ENCODE results near the gene SNX19.

SNX19 gene

GRCh38 chr11:130871616-130872015 lies 44.7 kb downstream of the SNX19 start:
- DNase-seq (ENCODE audit: low spot score), result no peak
- H3K4me3 ChIP-seq (ENCODE audit: severe bottlenecking), result no peak overlapping the region
- no peak for TF ChIP-seq CTCF (IDR thresholded peaks at IDR 0.05; ENCODE audit: poor library complexity, severe bottlenecking)

GRCh38 chr11:130868721-130869390 lies 47.4 kb downstream of the SNX19 start:
- TF ChIP-seq CTCF (IDR thresholded peaks at IDR 0.05; ENCODE audit: poor library complexity, severe bottlenecking), result no peak
- no peak for ATAC-seq (ENCODE audit: low read depth)

More at GRCh38 chr11:130871616-130872015, 44.7 kb downstream of the SNX19 start:
- Histone ChIP-seq H3K36me3 (ENCODE audit: low read depth) (peaks cover 25% of the 10 kb centered on the region), H3K27ac (ENCODE audit: poor library complexity, severe bottlenecking) (no peak overlapping the region), H3K27me3 (ENCODE audit: insufficient read depth, poor library complexity, severe bottlenecking) (no peaks in the 10 kb centered on the region), H3K9me3 (ENCODE audit: severe bottlenecking) (no peaks in the 10 kb centered on the region), H3K4me1 (ENCODE audit: insufficient read depth, poor library complexity, severe bottlenecking) (peaks cover 33% of the 10 kb centered on the region)
- peak; percentile 69 for ATAC-seq (ENCODE audit: low read depth)

GRCh38 chr11:130868086-130868710 lies 48.1 kb downstream of the SNX19 start:
- Histone ChIP-seq H3K4me3 (ENCODE audit: severe bottlenecking) (no peak overlapping the region), H3K27me3 (ENCODE audit: insufficient read depth, poor library complexity, severe bottlenecking) (no peaks in the 10 kb centered on the region), H3K4me1 (ENCODE audit: insufficient read depth, poor library complexity, severe bottlenecking) (peaks cover 21% of the 10 kb centered on the region), H3K27ac (ENCODE audit: poor library complexity, severe bottlenecking) (no peak overlapping the region), H3K36me3 (ENCODE audit: low read depth) (peaks cover 11% of the 10 kb centered on the region), H3K9me3 (ENCODE audit: severe bottlenecking) (no peaks in the 10 kb centered on the region)
- DNase-seq (ENCODE audit: low spot score), result no peak
- no peak for ATAC-seq (ENCODE audit: low read depth)
- TF ChIP-seq CTCF (IDR thresholded peaks at IDR 0.05; ENCODE audit: poor library complexity, severe bottlenecking), result no peak

More at GRCh38 chr11:130868721-130869390, 47.4 kb downstream of the SNX19 start:
- no peaks in the 10 kb centered on the region for H3K27me3 ChIP-seq (ENCODE audit: insufficient read depth, poor library complexity, severe bottlenecking)
- peaks cover 28% of the 10 kb centered on the region for H3K4me1 ChIP-seq (ENCODE audit: insufficient read depth, poor library complexity, severe bottlenecking)
- no peak for DNase-seq (ENCODE audit: low spot score)
- no peaks in the 10 kb centered on the region for H3K9me3 ChIP-seq (ENCODE audit: severe bottlenecking)
- no peak overlapping the region for H3K27ac ChIP-seq (ENCODE audit: poor library complexity, severe bottlenecking)
- no peak overlapping the region for H3K4me3 ChIP-seq (ENCODE audit: severe bottlenecking)
- peaks cover 11% of the 10 kb centered on the region for H3K36me3 ChIP-seq (ENCODE audit: low read depth)

DNA sequence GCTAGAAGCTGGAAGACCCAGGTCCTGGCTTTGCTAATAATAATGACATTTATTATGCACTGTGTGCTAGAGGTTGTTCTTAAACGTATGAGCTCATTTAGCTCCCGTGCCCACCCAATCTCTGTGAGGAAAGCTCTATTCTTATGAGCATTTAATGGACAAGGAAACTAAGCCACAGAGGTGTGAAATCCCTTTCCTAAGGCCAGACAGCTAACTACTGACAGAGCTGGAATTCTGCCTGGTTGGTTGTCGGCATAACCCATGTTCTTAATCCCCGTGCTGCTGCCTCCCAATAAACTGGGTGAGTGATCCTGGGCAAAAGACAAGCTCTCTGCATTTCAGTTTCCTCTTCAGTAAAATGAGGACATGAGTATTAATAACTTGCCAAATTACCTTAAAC lies 49.4 kb downstream of the SNX19 start:
- no peak overlapping the region for H3K4me3 ChIP-seq (ENCODE audit: severe bottlenecking)
- no peak for ATAC-seq (ENCODE audit: low read depth)
- H3K4me1 ChIP-seq (ENCODE audit: insufficient read depth, poor library complexity, severe bottlenecking), result peaks cover 11% of the 10 kb centered on the region
- DNase-seq (ENCODE audit: low spot score), result no peak
- no peaks in the 10 kb centered on the region for H3K27me3 ChIP-seq (ENCODE audit: insufficient read depth, poor library complexity, severe bottlenecking)
- H3K27ac ChIP-seq (ENCODE audit: poor library complexity, severe bottlenecking), result no peak overlapping the region
- peaks cover 11% of the 10 kb centered on the region for H3K36me3 ChIP-seq (ENCODE audit: low read depth)
- H3K9me3 ChIP-seq (ENCODE audit: severe bottlenecking), result no peaks in the 10 kb centered on the region
- no peak for TF ChIP-seq CTCF (IDR thresholded peaks at IDR 0.05; ENCODE audit: poor library complexity, severe bottlenecking)

- ATAC-seq (ENCODE audit: low read depth), result no peak
These were observed 50.5 kb downstream of the SNX19 start for GRCh38 chr11:130865774-130866114.

More at GRCh38 chr11:130865774-130866114, 50.5 kb downstream of the SNX19 start:
- H3K4me1 ChIP-seq (ENCODE audit: insufficient read depth, poor library complexity, severe bottlenecking), result peaks cover 3% of the 10 kb centered on the region
- H3K27ac ChIP-seq (ENCODE audit: poor library complexity, severe bottlenecking), result no peak overlapping the region
- peaks cover 3% of the 10 kb centered on the region for H3K36me3 ChIP-seq (ENCODE audit: low read depth)
- TF ChIP-seq CTCF (IDR thresholded peaks at IDR 0.05; ENCODE audit: poor library complexity, severe bottlenecking), result no peak
- no peak for DNase-seq (ENCODE audit: low spot score)
- no peaks in the 10 kb centered on the region for H3K9me3 ChIP-seq (ENCODE audit: severe bottlenecking)
- H3K4me3 ChIP-seq (ENCODE audit: severe bottlenecking), result no peak overlapping the region
- no peaks in the 10 kb centered on the region for H3K27me3 ChIP-seq (ENCODE audit: insufficient read depth, poor library complexity, severe bottlenecking)

All from RWPE2 (cell line).